ENCODE results near the gene C3orf20. TPM values are rescaled to one million over a fixed set of nuclear protein-coding genes. Genes with fewer than 3 reads are reported as not detected.

Gene C3orf20
- total and polyA plus RNA-seq, 4 experiments from 2014 or later = 0.38 to 0.44 TPM; not detected in 2

GRCh38 chr3:14773691-14774128 lies 98.8 kb downstream of the C3orf20 start:
- Mint-ChIP-seq H3K9me3 (peaks cover 0 to 9% (median 4%) of the 10 kb centered on the region in 8 donors), H3K27ac (no peak overlapping the region), H3K27me3 (no peaks in the 10 kb centered on the region), H3K4me3 (no peak overlapping the region), H3K36me3 (no peaks in the 10 kb centered on the region), H3K4me1 (no peaks in the 10 kb centered on the region)
- ChIA-PET POLR2A (ENCODE audit: partially characterized antibody) (no interaction called here), CTCF (ENCODE audit: partially characterized antibody) (interaction anchor here (0.7 kb wide), 1 partner anchor 39 kb away, joined by 4 read pairs; no protein-coding TSS in a partner anchor)
- no peaks in the 10 kb centered on the region for H3K36me3 ChIP-seq (ENCODE audit: insufficient read depth, low read length)
- no peaks in the 10 kb centered on the region for H3K27me3 ChIP-seq (ENCODE audit: insufficient read depth, low read length)
- intact Hi-C loops (cut with micrococcal nuclease) = no loop called here
- no peaks in the 10 kb centered on the region for H3K4me1 ChIP-seq (ENCODE audit: insufficient read depth, low read length)
- H3K4me3 ChIP-seq (ENCODE audit: low read length in 2 of 2) = no peak overlapping the region
- H3K27ac ChIP-seq (ENCODE audit: low read depth, low read length) = no peak overlapping the region
- no peak for DNase-seq
- H3K9me3 ChIP-seq (ENCODE audit: control insufficient read depth in 1 of 2, low read length in 2 of 2) = no peaks in the 10 kb centered on the region

- H3K9me3 Mint-ChIP-seq = peaks cover 3 to 16% (median 9%) of the 10 kb centered on the region in 8 donors
- no peak overlapping the region for H3K4me3 Mint-ChIP-seq
- H3K27ac Mint-ChIP-seq = no peak overlapping the region
- ChIA-PET POLR2A (ENCODE audit: partially characterized antibody) (no interaction called here), CTCF (ENCODE audit: partially characterized antibody) (interaction anchor here (0.7 kb wide), 1 partner anchor 39 kb away, joined by 4 read pairs; no protein-coding TSS in a partner anchor)
- Histone ChIP-seq H3K36me3 (ENCODE audit: insufficient read depth, low read length) (no peaks in the 10 kb centered on the region), H3K4me1 (ENCODE audit: insufficient read depth, low read length) (no peaks in the 10 kb centered on the region), H3K9me3 (ENCODE audit: control insufficient read depth in 1 of 2, low read length in 2 of 2) (no peaks in the 10 kb centered on the region), H3K4me3 (ENCODE audit: low read length in 2 of 2) (no peak overlapping the region), H3K27me3 (ENCODE audit: insufficient read depth, low read length) (no peaks in the 10 kb centered on the region), H3K27ac (ENCODE audit: low read depth, low read length) (no peak overlapping the region)
- H3K27me3 Mint-ChIP-seq = no peaks in the 10 kb centered on the region
- H3K36me3 Mint-ChIP-seq = peaks cover 0 to 2% of the 10 kb centered on the region in 2 donors
- DNase-seq = no peak
- intact Hi-C loops (cut with micrococcal nuclease) = no loop called here
- H3K4me1 Mint-ChIP-seq = no peaks in the 10 kb centered on the region
Measured at GRCh38 chr3:14774431-14774830, 99.5 kb downstream of the C3orf20 start.

- Mint-ChIP-seq H3K9me3 (peaks cover 3 to 19% (median 12%) of the 10 kb centered on the region in 8 donors), H3K4me3 (no peak overlapping the region), H3K27me3 (no peaks in the 10 kb centered on the region), H3K36me3 (peaks cover 0 to 2% of the 10 kb centered on the region in 2 donors), H3K27ac (no peak overlapping the region), H3K4me1 (no peaks in the 10 kb centered on the region)
- no peaks in the 10 kb centered on the region for H3K27me3 ChIP-seq (ENCODE audit: insufficient read depth, low read length)
- no peaks in the 10 kb centered on the region for H3K36me3 ChIP-seq (ENCODE audit: insufficient read depth, low read length)
- no peaks in the 10 kb centered on the region for H3K9me3 ChIP-seq (ENCODE audit: control insufficient read depth in 1 of 2, low read length in 2 of 2)
- H3K27ac ChIP-seq (ENCODE audit: low read depth, low read length) = no peak overlapping the region
- no peak overlapping the region for H3K4me3 ChIP-seq (ENCODE audit: low read length in 2 of 2)
- H3K4me1 ChIP-seq (ENCODE audit: insufficient read depth, low read length) = no peaks in the 10 kb centered on the region
- POLR2A ChIA-PET (ENCODE audit: partially characterized antibody) = no interaction called here
- intact Hi-C loops (cut with micrococcal nuclease) = no loop called here
- DNase-seq = no peak
- CTCF ChIA-PET (ENCODE audit: partially characterized antibody) = no interaction called here
Measured at GRCh38 chr3:14775011-14775410, 100.1 kb downstream of the C3orf20 start.

GRCh38 chr3:14775563-14775962 lies 100.6 kb downstream of the C3orf20 start:
- Mint-ChIP-seq H3K4me3 (no peak overlapping the region), H3K4me1 (no peaks in the 10 kb centered on the region), H3K27me3 (no peaks in the 10 kb centered on the region), H3K36me3 (peaks cover 0 to 2% of the 10 kb centered on the region in 2 donors), H3K9me3 (peaks cover 3 to 20% (median 12%) of the 10 kb centered on the region in 8 donors), H3K27ac (no peak overlapping the region)
- Histone ChIP-seq H3K27ac (ENCODE audit: low read depth, low read length) (no peak overlapping the region), H3K9me3 (ENCODE audit: control insufficient read depth in 1 of 2, low read length in 2 of 2) (no peaks in the 10 kb centered on the region), H3K4me3 (ENCODE audit: low read length in 2 of 2) (no peak overlapping the region), H3K27me3 (ENCODE audit: insufficient read depth, low read length) (no peaks in the 10 kb centered on the region), H3K4me1 (ENCODE audit: insufficient read depth, low read length) (no peaks in the 10 kb centered on the region), H3K36me3 (ENCODE audit: insufficient read depth, low read length) (no peaks in the 10 kb centered on the region)
- ChIA-PET CTCF (ENCODE audit: partially characterized antibody) (no interaction called here), POLR2A (ENCODE audit: partially characterized antibody) (no interaction called here)
- intact Hi-C loops (cut with micrococcal nuclease) = no loop called here
- no peak for DNase-seq

- H3K4me3 Mint-ChIP-seq = no peak overlapping the region
- Histone ChIP-seq H3K36me3 (ENCODE audit: insufficient read depth, low read length) (no peaks in the 10 kb centered on the region), H3K27me3 (ENCODE audit: insufficient read depth, low read length) (no peaks in the 10 kb centered on the region), H3K4me3 (ENCODE audit: low read length in 2 of 2) (no peak overlapping the region), H3K27ac (ENCODE audit: low read depth, low read length) (no peak overlapping the region), H3K9me3 (ENCODE audit: control insufficient read depth in 1 of 2, low read length in 2 of 2) (no peaks in the 10 kb centered on the region), H3K4me1 (ENCODE audit: insufficient read depth, low read length) (no peaks in the 10 kb centered on the region)
- H3K36me3 Mint-ChIP-seq = peaks cover 0 to 2% of the 10 kb centered on the region in 2 donors
- H3K9me3 Mint-ChIP-seq = peaks cover 3 to 20% (median 12%) of the 10 kb centered on the region in 8 donors
- intact Hi-C loops (cut with micrococcal nuclease) = no loop called here
- peaks cover 0 to 9% of the 10 kb centered on the region in 2 donors for H3K27me3 Mint-ChIP-seq
- CTCF ChIA-PET (ENCODE audit: partially characterized antibody) = no interaction called here
- no peaks in the 10 kb centered on the region for H3K4me1 Mint-ChIP-seq
- H3K27ac Mint-ChIP-seq = no peak overlapping the region
- POLR2A ChIA-PET (ENCODE audit: partially characterized antibody) = no interaction called here
- DNase-seq = no peak
Measured at GRCh38 chr3:14779069-14779685, 104.2 kb downstream of the C3orf20 start.

- Histone ChIP-seq H3K4me1 (ENCODE audit: insufficient read depth, low read length) (no peaks in the 10 kb centered on the region), H3K4me3 (ENCODE audit: low read length in 2 of 2) (no peak overlapping the region), H3K36me3 (ENCODE audit: insufficient read depth, low read length) (no peaks in the 10 kb centered on the region), H3K27ac (ENCODE audit: low read depth, low read length) (no peak overlapping the region), H3K27me3 (ENCODE audit: insufficient read depth, low read length) (no peaks in the 10 kb centered on the region), H3K9me3 (ENCODE audit: control insufficient read depth in 1 of 2, low read length in 2 of 2) (no peaks in the 10 kb centered on the region)
- Mint-ChIP-seq H3K36me3 (peaks cover 0 to 2% of the 10 kb centered on the region in 2 donors), H3K4me1 (no peaks in the 10 kb centered on the region), H3K9me3 (peaks cover 3 to 20% (median 12%) of the 10 kb centered on the region in 8 donors), H3K27me3 (peaks cover 4 to 14% of the 10 kb centered on the region in 2 donors), H3K4me3 (no peak overlapping the region), H3K27ac (no peak overlapping the region)
- POLR2A ChIA-PET (ENCODE audit: partially characterized antibody) = no interaction called here
- intact Hi-C loops (cut with micrococcal nuclease) = loop anchor here (10.0 kb wide), 1 partner anchor 146 kb away; no protein-coding TSS in a partner anchor
- CTCF ChIA-PET (ENCODE audit: partially characterized antibody) = interaction anchor here (0.9 to 1.1 kb wide), 2 partner anchors 10 to 272 kb away, joined by 3 to 4 read pairs; no protein-coding TSS in a partner anchor
- DNase-seq = no peak
Measured at GRCh38 chr3:14780927-14781507, 106.1 kb downstream of the C3orf20 start.

GRCh38 chr3:14783480-14784086 lies 108.6 kb downstream of the C3orf20 start:
- H3K27ac ChIP-seq (ENCODE audit: low read depth, low read length) = no peak overlapping the region
- ChIA-PET CTCF (ENCODE audit: partially characterized antibody) (interaction anchor here (0.9 kb wide), 1 partner anchor 9 kb away, joined by 3 read pairs; no protein-coding TSS in a partner anchor), POLR2A (ENCODE audit: partially characterized antibody) (no interaction called here)
- no peak for DNase-seq
- Mint-ChIP-seq H3K4me3 (no peak overlapping the region), H3K4me1 (no peaks in the 10 kb centered on the region), H3K27me3 (peaks cover 9 to 23% of the 10 kb centered on the region in 2 donors), H3K9me3 (peaks cover 3 to 12% (median 10%) of the 10 kb centered on the region in 8 donors), H3K36me3 (peaks cover 0 to 2% of the 10 kb centered on the region in 2 donors), H3K27ac (no peak overlapping the region)
- no peaks in the 10 kb centered on the region for H3K27me3 ChIP-seq (ENCODE audit: insufficient read depth, low read length)
- H3K36me3 ChIP-seq (ENCODE audit: insufficient read depth, low read length) = no peaks in the 10 kb centered on the region
- H3K4me1 ChIP-seq (ENCODE audit: insufficient read depth, low read length) = no peaks in the 10 kb centered on the region
- no peak overlapping the region for H3K4me3 ChIP-seq (ENCODE audit: low read length in 2 of 2)
- intact Hi-C loops (cut with micrococcal nuclease) = loop anchor here (10.0 kb wide), 1 partner anchor 149 kb away; no protein-coding TSS in a partner anchor
- no peaks in the 10 kb centered on the region for H3K9me3 ChIP-seq (ENCODE audit: control insufficient read depth in 1 of 2, low read length in 2 of 2)
